Activated CD8-positive, alpha-beta memory T cell treated with anti-CD3 and anti-CD28 coated beads for 48 hours (primary cell): ENCODE data around the gene PIK3IP1.
"Not testable (repeated sequence)": the region's sequence is repeated elsewhere in the genome, so short reads cannot be mapped to it uniquely, and the experiment has no call there.

ENCODE experiments used
- DNase-seq, 3 experiments: peaks; one replicate each; pipeline ENCODE4 v3.0.0-alpha.2; 2020; ENCODE audit warnings: low read depth in 2 of 3, low spot score in 2 of 3

The PIK3IP1 gene

DNA sequence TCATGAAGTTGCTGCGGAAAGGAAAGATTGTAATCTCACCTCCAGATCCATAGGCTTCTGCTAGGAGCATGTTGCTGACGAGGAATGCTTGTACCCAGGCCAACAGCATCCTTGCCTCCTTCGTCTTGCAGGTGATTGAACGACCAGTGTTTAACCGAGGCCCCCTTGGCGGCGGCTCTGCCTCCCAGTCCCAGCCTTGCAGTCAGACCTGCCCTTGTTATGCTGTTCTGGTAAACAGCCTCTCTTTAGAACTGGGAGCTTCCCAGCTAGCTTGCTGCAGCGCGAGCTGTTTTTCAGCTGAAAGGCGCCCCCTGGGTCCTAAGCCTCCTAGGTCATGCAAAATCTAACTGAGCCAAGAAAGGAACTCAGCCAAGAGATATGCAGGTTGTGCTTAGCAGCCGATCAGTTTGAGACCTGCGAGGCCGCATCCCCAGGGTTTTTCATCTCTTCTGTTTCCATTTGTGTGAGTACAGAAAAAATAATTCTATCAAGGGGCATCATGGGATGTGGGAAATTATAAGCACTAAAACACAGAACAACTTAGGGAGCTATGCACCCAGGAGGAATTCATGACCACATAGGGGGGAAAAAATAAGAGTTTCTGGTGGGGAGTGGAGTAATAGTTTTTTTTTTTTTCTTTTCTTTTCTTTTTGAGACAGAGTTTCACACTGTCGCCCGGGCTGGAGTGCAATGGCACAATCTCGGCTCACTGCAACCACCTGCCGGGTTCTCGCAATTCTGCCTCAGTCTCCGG is at the start of gene PIK3IP1:
TSS of gene PIK3IP1 (minus strand) at position 253 of the 754 bp plus-strand sequence. CDS start at position 109, 144 bp downstream.
- peak in 2 of 3 experiments; percentile 54 to 63 for DNase-seq

GRCh38 chr22:31341386-31342088 is 49.2 kb upstream of the PIK3IP1 start:
- no peak for DNase-seq

DNA sequence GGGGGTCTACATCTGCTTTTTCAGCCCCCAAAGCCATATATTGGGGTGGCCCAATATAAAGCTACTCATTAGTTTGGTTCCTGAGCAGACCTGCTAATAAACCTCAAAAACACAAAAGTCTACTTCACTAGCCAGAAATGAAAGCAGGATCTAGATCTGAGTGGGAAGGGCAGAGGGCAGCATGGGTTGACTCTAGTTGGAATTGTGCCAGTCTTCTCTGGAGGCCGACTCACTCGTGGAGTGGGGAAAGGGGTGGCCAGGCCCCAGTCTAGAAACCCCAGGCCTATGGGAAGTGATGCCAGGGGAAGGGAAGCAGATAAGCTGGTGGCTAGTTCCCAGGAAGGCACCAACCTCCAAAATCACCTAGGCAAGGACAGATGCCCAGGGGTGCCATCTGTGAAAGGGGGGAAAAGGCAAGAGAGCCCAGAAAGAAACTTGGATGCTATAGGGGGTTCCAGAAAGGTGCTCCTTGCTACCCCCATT is 48.5 kb upstream of the PIK3IP1 start:
- DNase-seq: no peak

- DNase-seq: no peak
Measured at GRCh38 chr22:31340360-31340759, 48.1 kb upstream of the PIK3IP1 start.

DNA sequence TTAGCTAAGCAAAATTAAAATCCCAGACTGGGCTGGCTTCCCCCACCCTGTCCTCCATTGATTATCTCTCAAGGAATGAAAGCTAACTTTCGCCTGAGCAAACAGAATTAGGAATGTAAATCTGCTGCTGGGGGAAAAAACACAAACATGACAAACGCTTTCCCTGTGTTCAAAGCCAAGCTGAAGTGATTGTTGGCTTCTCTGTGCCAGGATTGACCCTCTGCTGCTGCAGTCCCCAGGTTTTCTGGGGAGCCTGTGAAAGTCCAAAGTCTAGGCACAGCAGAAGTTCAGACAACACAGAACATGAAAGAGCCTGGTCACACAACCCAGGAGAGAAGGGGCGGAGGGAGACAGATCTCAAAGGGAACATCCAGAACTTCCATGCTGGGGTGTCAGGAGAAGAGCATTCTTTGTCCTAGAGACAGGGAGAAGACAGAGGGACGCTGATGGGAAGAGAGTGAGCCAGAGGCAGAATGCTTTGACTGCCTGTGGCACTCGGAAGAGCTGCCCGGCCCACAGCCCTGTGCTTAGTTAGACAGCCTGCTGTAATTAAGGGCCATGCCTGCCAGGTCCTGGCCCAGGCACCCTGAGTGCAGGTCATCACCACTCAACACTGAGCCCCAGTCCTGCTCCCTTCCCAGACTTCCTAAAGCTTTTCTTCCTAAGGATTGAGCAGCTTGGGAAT is 47.0 kb upstream of the PIK3IP1 start:
- no peak for DNase-seq

- peak in 1 of 3 experiments; percentile 10 for DNase-seq
Measured at GRCh38 chr22:31337178-31337577, 44.9 kb upstream of the PIK3IP1 start.

DNA sequence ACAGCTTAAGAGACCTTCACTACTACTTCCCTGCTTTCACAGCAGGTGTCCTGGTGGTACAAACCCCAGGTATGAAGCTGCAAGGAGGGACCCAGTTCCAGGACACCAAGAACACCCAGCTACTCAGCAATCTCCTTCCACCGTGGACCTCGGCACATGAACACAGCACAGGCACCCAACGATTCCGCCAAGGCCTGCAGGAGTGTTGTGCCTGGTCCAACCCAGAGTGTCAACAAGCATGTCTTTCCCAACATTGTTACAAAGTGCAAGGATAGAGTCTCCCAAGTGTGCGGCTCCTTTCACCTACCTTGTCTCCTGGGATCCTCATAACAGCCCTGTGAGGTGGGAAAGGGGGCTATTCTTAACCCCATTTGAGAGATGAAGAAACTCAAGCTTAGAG is 42.0 kb upstream of the PIK3IP1 start:
- DNase-seq: no peak

DNA sequence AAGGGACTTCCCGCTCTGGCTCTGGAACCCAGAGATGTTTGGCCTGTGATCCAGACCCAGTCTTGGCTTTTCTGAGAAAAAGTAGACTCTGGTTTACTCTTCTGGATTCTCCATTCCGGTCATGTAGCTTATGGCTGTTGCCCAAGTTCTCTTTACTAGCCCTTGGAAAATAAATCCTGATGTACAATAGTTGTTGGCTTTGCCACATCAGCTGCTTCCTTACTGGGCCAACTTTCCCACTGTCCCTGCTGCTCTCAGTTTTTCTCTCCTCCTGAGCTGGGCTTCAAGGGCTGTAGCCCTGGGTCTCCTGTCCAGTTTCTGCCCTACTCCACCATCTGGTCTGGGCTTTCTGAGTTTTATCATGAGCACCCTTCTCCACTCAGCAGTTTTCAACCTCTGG is 41.4 kb upstream of the PIK3IP1 start:
- DNase-seq: no peak

DNA sequence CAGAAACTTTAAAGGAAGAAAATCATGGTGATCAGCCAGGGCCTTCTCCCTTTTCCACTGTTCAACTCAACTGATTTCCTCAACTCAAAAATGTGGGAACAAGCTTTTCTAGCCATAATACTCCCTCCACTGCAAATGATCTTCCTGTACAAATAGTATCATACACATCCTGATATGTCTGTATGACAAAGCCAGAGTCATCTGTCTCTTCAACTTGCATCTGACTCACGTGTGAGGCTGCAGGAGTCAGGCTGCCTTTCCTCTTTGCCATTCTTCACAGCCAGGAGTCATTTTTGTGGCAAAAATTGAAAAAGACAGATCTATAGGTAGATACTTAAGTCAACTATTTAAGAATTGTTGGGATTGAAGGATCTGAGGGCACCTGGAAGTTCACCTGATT is 40.6 kb upstream of the PIK3IP1 start:
- no peak for DNase-seq

DNA sequence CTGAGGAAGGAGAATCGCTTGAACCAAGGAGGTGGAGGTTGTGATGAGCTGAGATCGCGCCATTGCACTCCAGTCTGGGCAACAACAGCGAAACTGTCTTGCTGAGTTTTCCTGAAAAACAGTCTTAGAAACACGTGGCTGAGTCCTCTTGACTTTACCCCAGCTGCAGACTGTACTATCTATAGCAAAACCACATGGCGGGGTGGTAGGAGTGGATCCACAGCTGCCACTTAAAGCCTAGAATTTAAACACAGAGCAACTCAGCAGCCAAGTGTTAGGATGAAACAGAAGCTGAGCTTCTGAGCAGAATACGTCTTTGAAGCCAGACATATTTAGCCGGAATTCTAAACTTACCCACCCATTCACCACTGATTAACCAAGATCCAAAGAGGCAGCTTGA is 39.7 kb upstream of the PIK3IP1 start:
- DNase-seq: no peak

DNA sequence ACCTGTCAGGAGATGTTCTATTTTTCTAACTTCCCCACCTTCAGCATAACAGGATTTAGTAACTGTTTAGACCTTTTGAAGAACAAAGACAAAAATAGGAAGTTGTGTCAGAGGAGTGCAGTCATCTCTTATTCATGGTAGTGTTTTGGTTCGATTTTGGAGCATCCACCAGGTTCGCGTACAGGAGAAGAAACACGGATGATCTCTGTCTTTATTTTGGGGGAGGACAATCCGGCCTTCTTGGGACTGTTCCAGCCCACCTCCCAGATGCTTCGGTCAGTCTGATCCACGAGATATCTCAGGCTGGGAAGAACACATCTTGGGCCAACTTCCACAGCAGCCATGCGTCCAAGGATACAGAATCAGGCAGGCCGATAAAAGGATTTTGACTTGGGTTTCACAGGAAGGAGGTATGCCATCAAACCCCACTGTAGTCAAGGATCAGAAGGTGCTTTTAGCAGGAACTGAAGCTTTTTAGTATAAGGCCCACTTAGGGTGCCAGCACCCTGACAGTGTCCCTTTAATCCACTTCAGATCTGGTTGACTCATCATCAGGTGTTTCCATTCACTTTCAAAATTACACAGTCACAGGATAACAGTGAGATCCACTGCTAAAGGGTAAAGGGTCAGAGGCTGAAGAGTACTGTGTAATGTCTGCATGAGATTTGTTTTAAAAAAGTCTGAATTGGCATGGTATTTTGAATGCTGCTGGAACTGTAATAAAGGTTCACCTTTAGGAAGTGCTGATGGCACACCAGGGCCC is 37.3 kb upstream of the PIK3IP1 start:
- DNase-seq: no peak

DNA sequence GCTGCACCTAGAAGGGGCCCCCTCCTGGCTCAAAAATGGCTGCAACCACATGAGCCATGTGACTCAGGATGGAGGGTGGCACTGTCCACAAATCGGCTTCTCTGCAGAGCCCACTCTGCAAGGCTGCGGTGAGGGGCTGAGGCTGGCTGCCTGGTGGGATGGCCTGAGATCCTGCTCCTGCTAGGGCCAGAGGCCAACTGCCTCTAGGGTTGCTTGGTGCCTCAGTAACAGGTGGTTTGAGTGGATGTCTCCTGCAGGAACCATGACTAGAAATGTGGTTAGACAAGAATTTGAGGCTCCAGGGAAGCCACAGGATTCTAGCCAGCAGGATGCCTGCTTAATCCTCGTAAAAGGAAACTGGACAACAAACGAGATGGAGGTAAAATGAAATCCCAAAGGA is 36.7 kb upstream of the PIK3IP1 start:
- no peak for DNase-seq

GRCh38 chr22:31328544-31328960 is 36.3 kb upstream of the PIK3IP1 start:
- DNase-seq: no peak

- DNase-seq: no peak
Measured at GRCh38 chr22:31327806-31328543, 35.7 kb upstream of the PIK3IP1 start.

- DNase-seq: no peak
Measured at GRCh38 chr22:31326877-31327276, 34.6 kb upstream of the PIK3IP1 start.

DNA sequence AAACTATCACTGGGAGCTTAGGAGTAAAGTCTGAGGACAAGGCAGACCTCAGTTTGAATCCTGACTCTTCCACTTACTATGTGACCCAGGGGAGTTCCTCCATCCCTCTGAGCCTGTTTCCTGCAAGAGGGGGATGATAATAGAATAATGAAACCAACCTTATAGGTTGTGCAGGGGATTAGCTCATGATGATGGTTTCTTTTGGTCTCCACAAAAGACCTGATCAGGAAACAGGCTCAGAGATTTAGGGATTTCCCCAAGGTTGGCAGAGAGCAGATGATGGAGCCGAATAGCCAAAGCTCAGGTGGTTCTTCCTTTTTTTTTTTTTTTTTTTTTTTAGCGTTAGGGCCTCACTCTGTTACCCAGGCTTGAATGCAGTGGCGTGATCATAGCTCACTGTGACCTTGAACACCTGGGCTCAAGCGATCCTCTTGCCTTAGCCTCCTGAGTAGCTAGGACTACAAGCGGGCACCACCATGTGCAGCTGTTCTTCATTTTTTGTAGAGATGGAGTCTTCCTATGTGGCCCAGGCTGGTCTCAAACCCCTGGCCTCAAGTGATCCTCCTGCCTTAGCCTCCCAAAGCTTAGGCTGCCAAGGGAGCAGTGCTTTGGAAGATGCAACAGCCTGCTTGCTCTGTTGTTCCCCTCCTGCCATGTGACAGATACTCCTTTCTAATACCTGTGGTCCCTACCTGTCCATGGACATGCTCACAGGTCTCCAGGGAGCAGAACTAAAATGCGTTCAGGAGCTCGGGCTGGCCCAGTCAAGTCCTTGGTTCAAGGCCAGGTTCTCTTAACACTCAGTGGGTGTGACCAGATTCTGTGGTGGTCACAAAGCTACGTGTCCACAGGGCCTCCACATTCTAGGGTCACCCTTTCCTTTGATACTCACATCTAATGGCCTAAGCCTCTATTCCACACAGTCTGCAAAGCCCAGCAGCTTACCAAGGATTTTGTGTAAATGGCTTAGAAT is 31.6 kb upstream of the PIK3IP1 start:
- no peak for DNase-seq

- no peak for DNase-seq
Measured at GRCh38 chr22:31321421-31321820, 29.1 kb upstream of the PIK3IP1 start.

DNA sequence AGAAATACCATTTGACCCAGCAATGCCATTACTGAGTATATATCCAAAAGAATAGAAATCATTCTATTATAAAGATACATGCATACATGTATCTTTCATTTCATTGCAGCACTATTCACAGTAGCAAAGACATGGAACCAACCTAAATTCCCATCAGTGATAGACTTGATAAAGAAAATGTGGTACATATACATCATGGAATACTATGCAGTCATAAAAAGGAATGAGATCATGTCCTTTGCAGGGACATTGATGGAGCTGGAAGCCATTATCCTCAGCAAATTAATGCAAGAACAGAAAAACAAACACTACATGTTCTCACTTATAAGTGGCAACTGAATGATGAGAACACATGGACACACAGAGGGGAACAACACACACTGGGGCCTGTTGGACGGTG is 21.9 kb upstream of the PIK3IP1 start:
- not testable (repeated sequence) for DNase-seq
